Neural progenitor cell (in vitro differentiated cells): ENCODE data around the gene LAMA2. TPM values are rescaled to one million over a fixed set of nuclear protein-coding genes. Genes with fewer than 3 reads are reported as not detected.

ENCODE experiments used
- DNase-seq: peaks from one replicate; pipeline ENCODE4 v3.0.0-alpha.2; 2016; ENCODE audit warnings: low spot score
- H2AFZ ChIP-seq: fragments of 200-600 bp; sonication (generic); replicated peaks from 2 replicates; pipeline ENCODE4 v1.6.1; 2016; ENCODE audit warnings: antibody characterized with exemption
- H3F3A ChIP-seq: fragments of 200-600 bp; sonication (generic); 2 replicates; pipeline ENCODE4 v1.6.1; 2016; ENCODE audit warnings: antibody characterized with exemption, low read depth
- H3K27ac ChIP-seq: fragments of 200-600 bp; sonication (generic); 2 replicates; pipeline ENCODE4 v1.5.1; 2016; ENCODE audit warnings: mild to moderate bottlenecking
- H3K27me3 ChIP-seq: fragments of 200-600 bp; sonication (generic); 2 replicates; pipeline ENCODE4 v1.6.1; 2016; ENCODE audit warnings: mild to moderate bottlenecking, moderate library complexity
- H3K36me3 ChIP-seq: fragments of 200-600 bp; sonication (generic); 2 replicates; pipeline ENCODE4 v1.5.1; 2016
- H3K4me1 ChIP-seq: fragments of 200-600 bp; sonication (generic); 2 replicates; pipeline ENCODE4 v1.6.1; 2016; ENCODE audit warnings: mixed run types
- H3K4me2 ChIP-seq: fragments of 200-600 bp; sonication (generic); 2 replicates; pipeline ENCODE4 v1.6.1; 2016
- H3K4me3 ChIP-seq: fragments of 200-600 bp; sonication (generic); 2 replicates; pipeline ENCODE4 v1.5.1; 2016
- H3K79me2 ChIP-seq: fragments of 200-600 bp; sonication (generic); 2 replicates; pipeline ENCODE4 v1.6.1; 2016; ENCODE audit warnings: low read depth
- H3K9ac ChIP-seq: fragments of 200-600 bp; sonication (generic); 2 replicates; pipeline ENCODE4 v1.6.1; 2016
- H3K9me3 ChIP-seq: fragments of 200-600 bp; sonication (generic); 2 replicates; pipeline ENCODE4 v1.5.1; 2016; ENCODE audit warnings: low read depth
- H4K20me1 ChIP-seq: fragments of 200-600 bp; sonication (generic); 2 replicates; pipeline ENCODE4 v1.6.1; 2016; ENCODE audit warnings: low read depth
- H3K27ac Mint-ChIP-seq: 3 replicates; pipeline ENCODE4 v1.8.0; 2021; ENCODE audit warnings: mixed read lengths
- H3K27me3 Mint-ChIP-seq: 2 replicates; pipeline ENCODE4 v1.8.0; 2022; ENCODE audit warnings: low read depth, mild to moderate bottlenecking, inconsistent platforms, moderate library complexity, mixed read lengths; ENCODE audit not compliant: insufficient read depth
- H3K36me3 Mint-ChIP-seq: 3 replicates; pipeline ENCODE4 v1.8.0; 2021; ENCODE audit warnings: mixed read lengths
- H3K4me1 Mint-ChIP-seq: 3 replicates; pipeline ENCODE4 v1.8.0; 2021; ENCODE audit warnings: mixed read lengths
- H3K4me3 Mint-ChIP-seq: 3 replicates; pipeline ENCODE4 v1.8.0; 2021; ENCODE audit warnings: mild to moderate bottlenecking, moderate library complexity, mixed read lengths
- H3K9me3 Mint-ChIP-seq: 3 replicates; pipeline ENCODE4 v1.8.0; 2020; ENCODE audit warnings: mixed read lengths
- CTCF ChIP-seq: fragments of 200-600 bp; sonication (generic); IDR thresholded peaks from 2 replicates; pipeline ENCODE4 v1.5.1; 2017; ENCODE audit warnings: antibody characterized with exemption, mild to moderate bottlenecking
- EZH2 ChIP-seq: fragments of 200-600 bp; sonication (generic); IDR thresholded peaks from 2 replicates; pipeline ENCODE4 v1.6.1; 2017; ENCODE audit warnings: antibody characterized with exemption, mild to moderate bottlenecking, moderate library complexity
- EZH2phosphoT487 ChIP-seq: fragments of 200-600 bp; sonication (generic); IDR thresholded peaks from 2 replicates; pipeline ENCODE4 v1.6.1; 2017; ENCODE audit warnings: antibody characterized with exemption
- total RNA-seq: library from RNA; depleted of rRNA; stranded (reverse); fragments of >200 nt; gene quantifications from 2 replicates; pipeline ENCODE4 v1.2.3, GENCODE V29; 2015; ENCODE audit warnings: low replicate concordance

Gene LAMA2
- total RNA-seq, 1 donor from 2014 or later = 1.5 TPM

- Mint-ChIP-seq H3K4me1 (no peaks in the 10 kb centered on the region), H3K27ac (no peak overlapping the region), H3K36me3 (no peaks in the 10 kb centered on the region), H3K27me3 (no peaks in the 10 kb centered on the region), H3K4me3 (no peak overlapping the region), H3K9me3 (no peaks in the 10 kb centered on the region)
- no peak overlapping the region for H3K27ac ChIP-seq
- no peaks in the 10 kb centered on the region for H3K27me3 ChIP-seq
- TF ChIP-seq EZH2 = no peak
- no peak for TF ChIP-seq EZH2phosphoT487
- no peak for TF ChIP-seq CTCF
- DNase-seq = no peak
- no peak overlapping the region for H3K4me2 ChIP-seq
- H3F3A ChIP-seq = no peaks in the 10 kb centered on the region
- H3K79me2 ChIP-seq = no peaks in the 10 kb centered on the region
- no peak overlapping the region for H2AFZ ChIP-seq
- no peaks in the 10 kb centered on the region for H3K36me3 ChIP-seq
- H4K20me1 ChIP-seq = no peaks in the 10 kb centered on the region
- no peaks in the 10 kb centered on the region for H3K9me3 ChIP-seq
- no peak overlapping the region for H3K9ac ChIP-seq
- H3K4me1 ChIP-seq = peaks cover 4% of the 10 kb centered on the region
- H3K4me3 ChIP-seq = no peak overlapping the region
Observed at GRCh38 chr6:129186988-129187387, 304.1 kb downstream of the LAMA2 start.

DNA sequence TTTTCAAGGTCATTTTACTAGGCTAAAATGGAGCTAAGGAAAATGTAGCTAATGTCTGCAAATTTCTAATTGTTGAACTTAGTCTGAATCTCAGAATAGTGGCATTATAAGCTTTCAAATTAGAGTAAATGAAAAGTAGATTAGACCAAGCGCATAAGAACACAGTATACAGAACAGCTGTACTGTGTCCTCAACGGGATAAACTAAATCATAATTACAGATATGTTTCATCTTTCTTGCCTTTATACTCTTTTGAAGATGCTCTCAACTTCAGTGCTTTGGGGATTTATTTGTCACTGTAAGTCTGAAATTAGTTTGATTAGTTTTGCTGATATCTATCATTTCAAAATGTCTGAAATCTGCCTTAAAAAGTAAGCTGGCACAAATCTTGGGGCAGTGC is 305.4 kb downstream of the LAMA2 start:
- Histone ChIP-seq H3K27ac (no peak overlapping the region), H3K9me3 (no peaks in the 10 kb centered on the region), H2AFZ (no peak overlapping the region), H3K36me3 (no peaks in the 10 kb centered on the region), H3K4me1 (peaks cover 4% of the 10 kb centered on the region), H3F3A (no peaks in the 10 kb centered on the region), H4K20me1 (no peaks in the 10 kb centered on the region), H3K4me2 (no peak overlapping the region), H3K9ac (no peak overlapping the region), H3K79me2 (no peaks in the 10 kb centered on the region), H3K4me3 (no peak overlapping the region), H3K27me3 (no peaks in the 10 kb centered on the region)
- no peaks in the 10 kb centered on the region for H3K27me3 Mint-ChIP-seq
- H3K4me3 Mint-ChIP-seq = no peak overlapping the region
- no peaks in the 10 kb centered on the region for H3K36me3 Mint-ChIP-seq
- no peak for DNase-seq
- H3K4me1 Mint-ChIP-seq = no peaks in the 10 kb centered on the region
- no peak overlapping the region for H3K27ac Mint-ChIP-seq
- TF ChIP-seq CTCF (no peak), EZH2phosphoT487 (no peak), EZH2 (no peak)
- no peaks in the 10 kb centered on the region for H3K9me3 Mint-ChIP-seq

DNA sequence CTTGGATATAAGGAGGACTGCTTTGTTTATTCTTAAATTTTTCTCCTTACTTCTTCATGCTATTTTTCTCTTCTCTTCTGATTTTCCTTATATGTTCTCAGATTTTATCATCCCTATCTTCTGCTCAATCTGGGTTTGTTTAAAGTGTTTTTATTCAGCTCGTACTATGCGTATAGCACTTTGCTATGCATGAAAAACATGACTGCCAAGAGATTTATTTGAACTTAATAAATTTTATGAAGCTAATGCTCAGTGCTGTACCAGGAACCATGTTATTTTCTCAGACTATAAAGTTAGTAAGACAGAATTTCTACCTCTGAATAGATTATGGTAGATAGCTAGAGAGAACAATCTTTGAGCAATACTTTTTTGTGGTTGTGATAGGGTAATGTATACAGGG is 305.9 kb downstream of the LAMA2 start:
- H3K4me3 Mint-ChIP-seq = no peak overlapping the region
- no peaks in the 10 kb centered on the region for H3K9me3 ChIP-seq
- H4K20me1 ChIP-seq = no peaks in the 10 kb centered on the region
- H2AFZ ChIP-seq = no peak overlapping the region
- no peak overlapping the region for H3K27ac ChIP-seq
- H3F3A ChIP-seq = no peaks in the 10 kb centered on the region
- H3K36me3 ChIP-seq = no peaks in the 10 kb centered on the region
- H3K4me3 ChIP-seq = no peak overlapping the region
- H3K9me3 Mint-ChIP-seq = no peaks in the 10 kb centered on the region
- H3K4me1 Mint-ChIP-seq = no peaks in the 10 kb centered on the region
- H3K27me3 ChIP-seq = no peaks in the 10 kb centered on the region
- no peak overlapping the region for H3K4me2 ChIP-seq
- H3K27me3 Mint-ChIP-seq = no peaks in the 10 kb centered on the region
- no peak for DNase-seq
- H3K9ac ChIP-seq = no peak overlapping the region
- peaks cover 4% of the 10 kb centered on the region for H3K4me1 ChIP-seq
- no peaks in the 10 kb centered on the region for H3K36me3 Mint-ChIP-seq
- TF ChIP-seq EZH2 (no peak), EZH2phosphoT487 (no peak), CTCF (no peak)
- H3K79me2 ChIP-seq = no peaks in the 10 kb centered on the region
- H3K27ac Mint-ChIP-seq = no peak overlapping the region

DNA sequence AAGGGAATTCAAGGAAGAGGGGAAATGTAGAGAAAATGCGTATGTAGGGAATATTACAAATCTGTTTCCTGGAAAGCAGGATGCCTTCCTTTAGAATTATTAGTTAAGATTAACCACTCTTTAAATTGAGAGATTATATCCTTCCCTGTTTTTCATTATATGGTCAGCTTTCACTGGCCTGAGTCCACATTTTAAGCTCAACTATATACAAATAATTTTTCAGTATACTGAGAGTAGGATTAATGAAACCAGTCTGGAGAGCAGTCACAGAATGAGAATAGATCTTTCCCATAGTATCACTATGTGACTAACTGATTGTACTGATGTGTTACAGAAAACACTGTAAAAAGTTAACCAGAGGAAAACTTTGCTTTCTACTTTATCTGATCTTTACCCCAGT is 306.3 kb downstream of the LAMA2 start:
- Histone ChIP-seq H4K20me1 (no peaks in the 10 kb centered on the region), H3K9ac (no peak overlapping the region), H3K4me1 (peaks cover 4% of the 10 kb centered on the region), H3K79me2 (no peaks in the 10 kb centered on the region), H3F3A (no peaks in the 10 kb centered on the region), H3K36me3 (no peaks in the 10 kb centered on the region), H3K27me3 (no peaks in the 10 kb centered on the region), H3K4me3 (no peak overlapping the region), H3K9me3 (no peaks in the 10 kb centered on the region), H3K27ac (no peak overlapping the region), H2AFZ (no peak overlapping the region), H3K4me2 (no peak overlapping the region)
- no peak for DNase-seq
- Mint-ChIP-seq H3K4me1 (no peaks in the 10 kb centered on the region), H3K27ac (no peak overlapping the region), H3K4me3 (no peak overlapping the region), H3K36me3 (no peaks in the 10 kb centered on the region), H3K27me3 (no peaks in the 10 kb centered on the region), H3K9me3 (no peaks in the 10 kb centered on the region)
- TF ChIP-seq EZH2 (no peak), CTCF (no peak), EZH2phosphoT487 (no peak)
